Measurements from ENCODE around the gene TIMM22. TPM values are rescaled to one million over a fixed set of nuclear protein-coding genes. Genes with fewer than 3 reads are reported as not detected.
"Not testable (repeated sequence)": the region's sequence is repeated elsewhere in the genome, so short reads cannot be mapped to it uniquely, and the experiment has no call there.

The TIMM22 gene
- polyA plus RNA-seq, 1 experiment: 14.3 TPM

GRCh38 chr17:1040216-1040600 lies 43.3 kb downstream of the TIMM22 start:
- Histone ChIP-seq H3K4me3 (ENCODE audit: low read depth, low read length) (no peak overlapping the region), H3K36me3 (ENCODE audit: control insufficient read depth, insufficient read depth, low read length) (peaks cover 9% of the 10 kb centered on the region), H3K27me3 (ENCODE audit: control insufficient read depth, insufficient read depth, low read length) (no peaks in the 10 kb centered on the region)
- no peak for TF ChIP-seq CTCF (IDR thresholded peaks at IDR 0.05; ENCODE audit: insufficient read depth, low read depth, low read length)
- no peak for DNase-seq (ENCODE audit: low read depth)
- ChIA-PET POLR2A (no interaction called here), CTCF (interaction anchor here (0.8 to 1.5 kb wide), 3 partner anchors 13 to 16 kb away, joined by 3 to 4 read pairs (median 4); no protein-coding TSS in a partner anchor)

GRCh38 chr17:1041746-1042145 lies 44.8 kb downstream of the TIMM22 start:
- TF ChIP-seq CTCF (IDR thresholded peaks at IDR 0.05; ENCODE audit: insufficient read depth, low read depth, low read length): no peak
- Histone ChIP-seq H3K4me3 (ENCODE audit: low read depth, low read length) (no peak overlapping the region), H3K27me3 (ENCODE audit: control insufficient read depth, insufficient read depth, low read length) (no peaks in the 10 kb centered on the region), H3K36me3 (ENCODE audit: control insufficient read depth, insufficient read depth, low read length) (peaks cover 12% of the 10 kb centered on the region)
- POLR2A ChIA-PET: no interaction called here
- no peak for DNase-seq (ENCODE audit: low read depth)
- CTCF ChIA-PET: interaction anchor here (6.8 kb wide), 1 partner anchor 14 kb away, joined by 47 read pairs; no protein-coding TSS in a partner anchor

GRCh38 chr17:1042486-1042885 lies 45.6 kb downstream of the TIMM22 start:
- ChIA-PET CTCF (interaction anchor here (6.8 kb wide), 1 partner anchor 14 kb away, joined by 47 read pairs; no protein-coding TSS in a partner anchor), POLR2A (no interaction called here)
- H3K27me3 ChIP-seq (ENCODE audit: control insufficient read depth, insufficient read depth, low read length): no peaks in the 10 kb centered on the region
- no peak overlapping the region for H3K4me3 ChIP-seq (ENCODE audit: low read depth, low read length)
- H3K36me3 ChIP-seq (ENCODE audit: control insufficient read depth, insufficient read depth, low read length): peaks cover 12% of the 10 kb centered on the region
- DNase-seq (ENCODE audit: low read depth): no peak
- no peak for TF ChIP-seq CTCF (IDR thresholded peaks at IDR 0.05; ENCODE audit: insufficient read depth, low read depth, low read length)

- POLR2A ChIA-PET: no interaction called here
- no peak for DNase-seq (ENCODE audit: low read depth)
- CTCF ChIA-PET: interaction anchor here (1.1 to 6.8 kb wide), 2 partner anchors 13 to 15 kb away, joined by 3 to 47 read pairs; no protein-coding TSS in a partner anchor
- Histone ChIP-seq H3K4me3 (ENCODE audit: low read depth, low read length) (no peak overlapping the region), H3K27me3 (ENCODE audit: control insufficient read depth, insufficient read depth, low read length) (no peaks in the 10 kb centered on the region), H3K36me3 (ENCODE audit: control insufficient read depth, insufficient read depth, low read length) (peaks cover 18% of the 10 kb centered on the region)
- TF ChIP-seq CTCF (IDR thresholded peaks at IDR 0.05; ENCODE audit: insufficient read depth, low read depth, low read length): no peak
Observed at GRCh38 chr17:1043601-1044251, 46.8 kb downstream of the TIMM22 start.

- H3K4me3 ChIP-seq (ENCODE audit: low read depth, low read length); H3K27me3 ChIP-seq (ENCODE audit: control insufficient read depth, insufficient read depth, low read length); DNase-seq (ENCODE audit: low read depth); POLR2A ChIA-PET: not testable (repeated sequence)
- CTCF ChIA-PET: interaction anchor here (1.1 to 6.8 kb wide), 2 partner anchors 12 to 14 kb away, joined by 3 to 47 read pairs; no protein-coding TSS in a partner anchor
- H3K36me3 ChIP-seq (ENCODE audit: control insufficient read depth, insufficient read depth, low read length): peaks cover 15% of the 10 kb centered on the region
Observed at GRCh38 chr17:1044387-1045009, 47.6 kb downstream of the TIMM22 start.

Measured in BJ (cell line).